Activated T-helper 9 cell treated with anti-CD3 and anti-CD28 coated beads, Interleukin-2, amount 50 U/mL, for 16 hours (primary cell): ENCODE measurements around the gene MDFIC2.
"Not testable (repeated sequence)": the region's sequence is repeated elsewhere in the genome, so short reads cannot be mapped to it uniquely, and the experiment has no call there.

Source experiments
- DNase-seq: peaks from one replicate; pipeline ENCODE4 v3.0.0-alpha.2; 2020; ENCODE audit warnings: low read depth

The MDFIC2 gene

DNA sequence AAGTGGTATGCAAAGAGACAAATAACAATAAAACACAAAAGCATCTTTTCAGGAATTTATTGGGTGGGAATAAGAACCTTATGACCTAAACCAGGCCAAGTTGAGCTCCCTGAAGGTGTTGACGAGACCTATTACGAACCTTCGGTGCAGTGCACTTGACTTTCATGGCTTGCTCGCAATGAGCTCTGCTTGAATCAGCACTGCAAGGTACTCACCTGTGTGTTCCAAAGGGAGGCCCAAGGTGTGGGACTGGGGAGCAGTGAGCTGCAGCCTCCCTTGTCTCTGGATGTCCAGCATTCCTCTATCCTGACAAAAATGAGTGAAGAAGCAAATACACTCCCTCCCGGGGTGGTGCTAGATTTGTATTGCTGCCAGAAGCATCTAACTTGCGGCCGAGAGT is at the start of gene MDFIC2:
Gene MDFIC2 (minus strand): TSS at position 303 of the 400 bp plus-strand sequence. CDS start 665 bp downstream, outside the sequence.
- no peak for DNase-seq

DNA sequence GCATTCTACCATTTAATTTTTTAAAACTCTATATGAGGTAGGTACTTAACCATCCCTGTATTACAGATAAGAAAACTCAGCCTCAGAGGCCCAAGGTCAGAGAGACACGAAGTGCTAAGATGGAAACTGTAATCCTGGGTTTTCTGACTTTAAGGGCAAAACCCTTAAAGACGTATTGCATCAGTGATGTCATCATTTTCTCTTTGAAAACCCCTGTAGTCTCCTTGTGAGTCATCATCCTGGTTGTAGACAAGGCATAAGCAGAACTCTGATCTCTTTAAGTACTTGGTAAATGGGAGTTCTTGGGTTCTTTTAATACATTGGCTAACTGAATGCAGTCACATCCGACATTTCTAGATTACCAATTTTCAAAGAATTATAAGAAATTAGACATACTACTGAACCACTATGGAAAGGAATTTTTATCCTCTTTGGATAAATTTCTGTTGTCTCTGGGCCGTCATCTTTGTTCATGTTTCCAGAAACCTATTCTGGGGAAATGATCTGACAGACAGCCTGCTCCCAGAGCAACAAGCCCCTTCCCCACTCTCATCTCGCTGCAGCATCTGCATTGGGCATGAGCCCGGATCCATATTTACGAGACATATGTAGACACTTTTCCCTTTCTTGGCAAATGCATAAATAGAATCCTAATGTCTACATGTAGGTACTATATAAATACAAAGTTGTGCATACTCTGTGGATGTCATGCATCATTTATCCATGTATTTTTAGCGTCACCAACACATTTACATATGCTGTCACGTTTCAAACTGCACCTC is 48.7 kb upstream of the MDFIC2 start:
- DNase-seq = no peak

DNA sequence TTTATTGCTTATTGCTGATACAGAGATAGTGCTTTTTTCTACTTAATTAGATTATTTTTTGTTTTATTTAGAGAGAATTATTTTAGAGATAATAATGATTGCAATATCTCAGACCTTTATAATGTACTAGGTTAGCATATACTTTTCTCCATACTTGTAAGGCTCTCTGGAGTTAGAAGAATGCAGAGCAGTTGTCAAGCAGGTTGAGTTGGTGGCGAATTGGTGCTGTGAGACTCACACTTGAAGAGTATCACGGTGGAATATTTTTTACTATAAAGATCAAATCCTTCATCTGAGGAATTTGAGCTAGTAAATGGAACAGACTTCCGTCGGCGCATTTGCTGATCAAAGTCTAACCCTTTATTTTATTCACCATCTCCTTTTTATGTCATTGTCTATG is 47.3 kb upstream of the MDFIC2 start:
- no peak for DNase-seq

DNA sequence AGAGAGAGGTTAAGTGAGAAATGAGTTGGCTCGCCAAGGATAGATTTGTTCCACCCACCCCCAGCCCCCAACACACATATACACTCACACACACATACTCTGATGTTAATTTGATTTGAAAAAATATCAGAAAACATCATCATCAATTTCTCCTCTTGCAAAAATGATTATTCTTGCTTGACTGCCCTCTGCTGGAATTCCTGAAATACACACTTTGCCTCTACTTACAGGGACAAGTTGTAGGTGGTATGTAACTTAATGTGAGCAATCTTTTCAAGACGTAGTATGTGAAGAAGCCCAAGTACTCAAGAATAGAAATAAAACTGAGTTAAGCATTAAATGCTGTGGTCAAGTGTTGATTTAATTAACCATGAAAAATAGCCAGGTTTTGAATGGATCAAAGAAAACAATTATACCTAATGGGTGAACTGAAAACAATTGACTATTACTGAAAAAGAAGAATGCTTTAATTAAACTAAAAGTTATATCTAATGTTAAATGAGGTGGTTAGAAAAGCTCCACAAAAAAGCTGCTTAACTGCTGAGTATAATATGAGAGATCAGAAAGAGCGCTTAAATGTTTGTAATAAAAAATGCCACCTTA is 46.6 kb upstream of the MDFIC2 start:
- no peak for DNase-seq

DNA sequence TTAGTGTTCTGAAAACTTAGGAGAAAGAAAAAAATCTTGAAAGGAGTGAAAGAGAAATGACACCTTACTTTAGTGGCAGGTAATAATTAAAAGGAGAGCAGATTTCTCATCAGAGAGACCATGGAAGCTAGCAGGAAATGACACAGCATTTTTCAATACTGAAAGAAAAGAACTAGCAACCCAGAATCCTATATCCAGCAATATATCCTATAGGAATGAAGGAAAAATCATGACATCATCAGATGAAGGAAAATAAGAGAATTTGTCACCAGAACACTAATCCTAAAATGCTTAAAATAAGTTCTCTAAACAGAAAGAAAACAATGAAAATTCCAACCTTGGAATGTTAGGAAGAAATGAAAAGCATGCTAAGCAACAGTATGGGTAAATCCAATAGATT is 39.8 kb upstream of the MDFIC2 start:
- DNase-seq = no peak

DNA sequence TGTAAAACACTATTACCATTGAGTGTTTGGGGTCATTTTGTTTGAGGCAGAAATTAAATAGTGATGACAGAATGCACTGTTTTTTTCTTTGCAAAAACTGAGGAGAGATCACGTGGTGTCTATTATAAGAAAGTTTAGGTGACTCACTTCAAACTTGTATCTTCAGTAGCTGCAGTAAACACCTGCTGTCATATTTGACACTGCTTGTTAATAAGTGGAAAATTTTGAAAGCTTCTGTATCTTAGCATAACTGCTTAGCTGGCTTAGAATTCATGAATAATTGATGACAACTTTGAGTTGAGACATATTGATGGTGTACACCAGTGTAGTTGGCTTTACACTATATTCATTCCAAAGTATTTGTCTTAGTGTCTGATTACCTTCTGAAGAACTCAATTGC is 29.7 kb upstream of the MDFIC2 start:
- no peak for DNase-seq

DNA sequence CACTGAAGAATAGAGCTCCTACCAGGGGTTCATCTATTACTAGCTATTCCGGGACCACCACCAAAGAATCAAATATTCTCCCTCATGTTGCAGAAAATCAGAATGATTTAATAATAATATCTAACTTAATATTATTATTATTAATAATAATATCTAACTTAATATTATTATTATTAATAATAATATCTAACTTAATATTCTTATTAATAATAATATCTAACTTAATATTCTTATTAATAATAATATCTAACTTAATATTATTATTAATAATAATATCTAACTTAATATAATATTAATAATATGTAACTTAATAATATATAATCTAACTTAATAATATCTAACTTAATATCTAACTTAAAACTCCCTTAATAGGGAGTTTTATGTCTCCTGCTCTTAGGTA is 24.4 kb upstream of the MDFIC2 start:
- not testable (repeated sequence) for DNase-seq

DNA sequence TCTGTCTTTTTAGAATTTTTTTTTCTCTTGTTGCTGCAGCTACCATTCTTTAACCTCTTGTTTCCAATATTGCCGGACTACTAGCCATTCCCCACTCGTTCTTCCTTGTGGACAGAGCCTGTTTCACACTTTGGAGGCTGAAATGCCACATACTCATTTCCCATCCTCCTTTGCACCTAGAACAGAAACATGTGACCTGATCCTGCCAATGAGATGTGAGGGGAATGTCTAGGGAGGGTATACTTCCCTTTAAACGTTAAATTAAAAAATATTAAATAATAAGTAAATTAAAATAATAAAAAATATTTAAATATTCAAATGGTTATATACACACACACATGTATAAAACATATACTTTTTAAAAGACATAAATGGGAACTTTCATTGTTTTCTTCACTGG is 20.6 kb upstream of the MDFIC2 start:
- no peak for DNase-seq

DNA sequence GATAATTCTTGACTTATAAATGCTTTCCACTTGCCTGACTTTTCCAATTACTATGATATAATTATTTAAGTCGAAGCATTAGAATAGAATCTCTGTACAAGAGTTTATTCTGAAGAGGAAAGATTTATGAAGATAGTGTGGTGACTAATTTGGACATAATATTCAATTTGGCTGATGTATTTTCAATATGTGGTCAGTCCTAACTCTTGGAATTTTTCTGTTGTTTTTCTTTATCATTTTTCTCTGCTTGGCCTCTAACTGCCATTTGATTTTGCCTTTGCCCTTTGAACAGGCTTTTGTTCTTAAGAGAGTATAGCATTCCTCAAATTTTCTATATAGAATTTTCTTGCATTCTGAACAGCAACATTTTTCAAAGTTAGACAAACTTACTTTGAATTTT is 2.6 kb upstream of the MDFIC2 start:
- no peak for DNase-seq

DNA sequence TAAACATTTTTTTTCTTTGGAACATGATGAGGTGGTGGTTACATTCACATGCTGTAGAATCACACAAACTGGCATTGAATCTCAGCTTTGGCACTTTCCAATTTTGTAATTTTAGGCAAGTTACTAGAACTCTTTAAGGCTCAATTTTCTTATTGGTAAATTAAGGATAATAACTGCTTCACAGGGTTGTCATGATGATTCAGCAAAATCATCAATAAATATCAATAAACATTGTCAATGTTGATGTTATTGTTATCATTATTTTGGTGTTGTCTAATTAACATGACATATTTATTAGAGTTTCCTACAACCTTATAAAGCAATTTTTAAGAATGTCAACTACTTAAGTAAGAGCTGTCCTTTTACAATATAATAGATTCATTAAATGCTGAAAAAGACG is 1.6 kb downstream of the MDFIC2 start:
- no peak for DNase-seq

DNA sequence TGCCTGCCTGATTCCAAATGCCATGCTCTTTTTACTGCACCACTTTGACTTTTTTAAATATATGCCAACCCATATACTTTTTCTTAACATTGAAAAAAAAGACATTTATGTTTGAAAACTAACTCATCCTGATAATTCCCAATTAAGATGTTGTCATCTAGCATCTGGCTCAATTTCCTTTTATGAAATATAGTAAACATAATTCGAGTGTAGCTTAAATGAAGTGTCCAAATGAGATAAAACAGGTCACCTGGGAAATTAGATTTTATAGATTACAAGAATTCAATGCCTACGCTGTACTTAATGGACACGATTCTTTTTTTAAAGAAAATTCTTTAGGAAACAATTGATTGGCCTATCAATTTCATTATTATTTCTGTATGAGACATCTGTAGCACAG is 2.8 kb downstream of the MDFIC2 start:
- DNase-seq = no peak

DNA sequence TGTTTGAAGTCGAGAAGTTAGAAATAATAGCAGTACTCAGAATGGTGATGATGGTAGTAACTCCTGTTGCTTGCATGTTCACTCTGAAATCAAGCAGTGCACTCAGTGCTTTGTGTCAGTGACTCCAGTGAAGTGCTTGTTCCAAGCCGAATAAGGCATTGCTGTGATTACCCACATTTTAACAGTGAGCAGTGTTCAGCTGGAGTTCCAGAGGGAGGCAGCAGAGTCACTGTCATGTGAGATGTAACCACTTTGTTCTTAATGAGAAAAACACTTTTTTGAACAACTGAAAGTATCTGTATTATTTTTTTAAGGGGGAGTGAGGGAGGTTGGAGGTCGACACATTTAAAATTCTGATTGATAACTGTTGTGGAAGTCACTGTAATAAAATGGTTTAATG is 3.7 kb downstream of the MDFIC2 start:
- DNase-seq = no peak

DNA sequence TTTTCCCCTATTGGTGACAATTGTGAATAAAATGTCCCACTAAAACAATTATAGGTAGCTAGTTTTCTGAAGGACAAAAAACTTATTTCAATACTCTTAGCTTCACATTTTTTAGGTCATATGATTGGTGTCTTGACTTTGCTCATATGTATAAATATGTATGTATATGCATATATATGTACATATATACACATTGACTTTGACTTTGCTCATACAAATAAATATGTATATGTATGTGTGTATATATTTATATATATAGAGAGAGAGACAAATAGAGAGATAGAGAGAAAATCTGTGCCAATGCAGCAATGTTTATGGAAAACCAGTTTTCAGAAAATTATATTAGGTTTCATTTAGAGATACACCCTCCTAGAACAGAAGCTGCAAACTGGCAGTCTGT is 5.7 kb downstream of the MDFIC2 start:
- DNase-seq = no peak

DNA sequence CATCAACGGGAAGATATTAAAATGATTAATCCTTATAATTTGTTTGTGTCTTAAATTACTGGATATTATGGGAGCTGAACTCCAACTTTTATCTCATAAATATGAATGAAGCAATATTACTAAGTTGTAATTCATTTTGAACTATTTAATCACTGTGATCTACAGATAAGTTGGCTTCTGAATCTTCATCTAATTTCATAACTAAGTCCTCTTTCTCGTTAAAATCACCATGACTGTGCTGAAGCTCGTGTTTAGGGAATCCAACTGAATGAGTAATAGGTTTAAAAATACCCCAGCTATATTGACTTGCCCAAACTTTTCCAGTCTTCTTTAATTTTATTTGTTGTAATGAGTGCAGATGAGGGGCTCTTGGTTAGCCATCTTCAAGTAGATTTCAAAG is 14.1 kb downstream of the MDFIC2 start:
- DNase-seq = no peak

DNA sequence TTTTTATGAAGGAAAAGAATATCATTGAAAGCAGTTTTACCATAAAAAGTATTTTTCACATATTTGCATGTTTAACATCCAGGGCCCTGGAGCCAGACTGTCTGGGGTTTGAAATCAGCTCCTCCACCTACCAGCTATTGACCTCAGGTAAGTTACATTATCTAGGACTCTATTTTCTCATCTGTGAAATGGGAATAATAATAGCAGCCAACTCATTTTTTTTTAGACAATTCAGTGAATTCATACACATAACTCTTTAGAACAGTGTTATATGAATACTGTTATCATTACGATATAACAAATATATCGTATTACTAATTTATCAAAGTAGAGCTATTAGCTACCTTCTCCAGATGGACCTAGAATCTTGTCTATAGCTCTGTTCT is 21.3 kb downstream of the MDFIC2 start:
- DNase-seq = no peak

DNA sequence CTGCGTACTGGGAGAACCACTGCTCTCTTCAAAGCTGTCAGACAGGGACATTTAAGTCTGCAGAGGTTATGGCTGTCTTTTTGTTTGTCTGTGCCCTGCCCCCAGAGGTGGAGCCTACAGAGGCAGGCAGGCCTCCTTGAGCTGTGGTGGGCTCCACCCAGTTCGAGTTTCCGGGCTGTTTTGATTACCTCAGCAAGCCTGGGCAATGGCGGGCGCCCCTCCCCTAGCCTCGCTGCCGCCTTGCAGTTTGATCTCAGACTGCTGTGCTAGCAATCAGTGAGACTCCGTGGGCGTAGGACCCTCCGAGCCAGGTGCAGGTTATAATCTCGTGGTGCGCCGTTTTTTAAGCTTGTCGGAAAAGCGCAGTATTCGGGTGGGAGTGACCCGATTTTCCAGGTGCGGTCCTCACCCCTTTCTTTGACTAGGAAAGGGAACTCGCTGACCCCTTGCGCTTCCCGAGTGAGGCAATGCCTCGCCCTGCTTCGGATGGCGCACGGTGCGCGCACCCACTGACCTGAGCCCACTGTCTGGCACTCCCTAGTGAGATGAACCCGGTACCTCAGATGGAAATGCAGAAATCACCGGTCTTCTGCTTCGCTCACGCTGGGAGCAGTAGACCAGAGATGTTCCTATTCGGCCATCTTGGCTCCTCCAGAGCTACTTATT is 21.9 kb downstream of the MDFIC2 start:
- DNase-seq = not testable (repeated sequence)

DNA sequence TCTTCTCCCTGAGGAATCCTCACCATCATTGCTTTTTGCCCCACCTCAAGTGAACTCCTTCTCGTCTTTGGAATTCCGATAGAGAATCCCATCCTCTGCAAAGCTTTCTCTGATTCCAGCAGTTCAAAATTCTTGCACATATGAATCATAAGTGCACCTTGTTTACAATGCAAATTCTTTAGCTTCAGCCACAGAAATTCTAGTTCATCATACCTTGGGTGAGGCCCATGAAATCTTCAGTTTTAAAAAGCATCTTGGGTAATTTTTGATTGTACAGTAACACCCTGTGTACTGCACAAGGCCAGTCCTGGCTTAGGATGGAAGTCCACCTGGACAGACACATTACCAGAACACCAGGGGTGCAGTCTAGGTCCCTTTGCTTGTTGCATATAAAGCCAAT is 30.8 kb downstream of the MDFIC2 start:
- DNase-seq = no peak

DNA sequence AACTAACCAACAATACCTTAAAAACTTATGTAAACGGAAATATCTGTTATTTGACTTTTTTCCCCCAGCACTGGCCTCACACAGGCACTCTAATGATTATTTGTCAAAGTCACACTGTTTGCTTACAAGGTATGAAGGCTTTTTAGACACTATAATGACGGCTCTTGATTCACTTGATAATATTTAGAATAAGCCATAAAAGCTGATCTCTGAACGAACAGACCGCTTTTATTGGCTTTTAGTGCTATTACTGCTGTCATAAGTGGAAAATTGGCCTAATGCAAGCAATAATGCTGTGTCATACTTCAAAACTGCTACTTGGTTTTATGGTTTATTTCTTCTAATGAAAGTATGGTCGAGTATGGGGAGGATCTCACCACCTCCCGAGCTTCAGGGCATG is 35.1 kb downstream of the MDFIC2 start:
- DNase-seq = no peak

DNA sequence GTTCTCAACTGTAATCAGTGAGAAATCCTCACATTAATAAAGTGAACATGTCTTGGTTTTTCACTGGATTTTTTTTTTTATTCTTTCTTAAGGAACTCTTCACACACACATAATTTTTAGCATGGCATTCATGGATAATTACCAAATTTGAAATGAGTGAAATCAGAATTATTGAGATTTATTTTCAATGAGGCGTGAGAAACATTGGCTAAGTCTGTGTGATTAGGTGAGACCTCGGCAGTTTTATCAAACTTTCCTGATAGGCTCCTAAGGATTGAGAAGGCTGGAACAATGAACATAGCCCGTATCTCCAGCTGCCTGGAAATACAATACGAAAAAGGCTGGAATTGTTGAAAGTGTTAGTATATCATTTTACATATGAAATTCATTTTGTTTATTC is 35.5 kb downstream of the MDFIC2 start:
- DNase-seq = no peak

DNA sequence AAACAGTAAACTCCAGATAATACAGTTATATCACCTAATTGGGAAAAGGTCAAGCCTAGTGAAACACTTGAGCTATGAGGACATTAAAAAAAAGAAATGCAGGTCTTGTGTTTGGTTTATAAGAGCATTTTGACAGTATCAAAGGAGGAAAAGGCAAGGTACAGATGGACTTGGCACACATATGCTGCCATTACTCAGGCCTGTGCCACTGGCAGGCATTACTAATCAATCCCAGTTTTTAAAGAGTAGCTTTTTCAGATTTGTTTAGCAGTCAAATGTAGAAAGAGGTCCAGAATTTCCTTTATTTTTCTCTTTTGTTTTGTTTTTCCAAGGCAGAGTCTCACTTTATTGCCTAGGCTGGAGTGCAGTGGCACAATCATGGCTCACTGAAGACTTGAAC is 38.9 kb downstream of the MDFIC2 start:
- no peak for DNase-seq

DNA sequence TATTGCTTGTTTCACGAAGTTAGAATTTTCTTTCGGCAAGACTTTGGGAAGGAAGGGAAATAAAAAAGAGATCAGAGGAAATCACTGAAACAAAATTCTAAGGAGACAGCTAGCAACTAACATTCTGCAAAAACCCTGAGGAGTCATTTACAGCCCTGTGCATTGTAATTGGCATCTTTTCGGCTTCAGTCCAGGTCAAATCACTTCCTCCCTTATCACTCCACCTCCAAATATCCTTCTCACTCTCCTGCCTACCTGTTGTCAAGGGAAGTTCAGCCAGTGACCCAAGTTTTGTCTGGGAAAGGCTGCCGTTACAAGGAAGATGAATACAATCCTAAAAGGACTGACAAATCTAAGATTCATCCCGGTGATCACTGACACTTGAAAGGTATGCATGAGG is 39.6 kb downstream of the MDFIC2 start:
- no peak for DNase-seq

DNA sequence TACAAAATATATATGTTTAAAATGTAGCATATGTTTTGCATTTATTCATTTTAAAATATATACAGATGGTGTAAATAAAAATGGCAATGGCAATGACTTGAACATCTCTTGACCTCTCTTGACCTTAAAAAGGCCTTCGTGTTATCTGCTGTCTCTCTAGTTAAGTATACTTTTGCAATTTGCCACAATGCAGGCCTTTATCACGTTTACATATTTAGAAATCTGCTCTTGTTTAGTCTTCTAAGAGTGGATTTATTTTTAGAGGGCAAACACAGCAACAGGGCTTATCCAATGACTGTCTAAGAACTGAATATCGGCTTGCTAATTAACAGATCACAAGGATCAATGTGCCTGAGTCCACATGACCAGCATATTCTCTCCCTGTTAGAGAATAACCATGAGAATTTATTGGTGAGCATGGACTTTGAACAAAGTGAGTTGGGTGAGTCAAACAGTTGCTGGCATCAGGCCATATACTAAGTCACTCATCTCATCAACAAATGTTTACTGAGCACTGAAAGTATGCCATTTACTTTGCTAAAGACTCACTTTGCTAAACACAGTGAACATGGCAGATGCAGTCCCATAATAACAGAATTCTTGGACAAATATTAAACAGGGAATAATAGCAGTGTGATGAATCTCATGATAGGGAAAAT is 48.2 kb downstream of the MDFIC2 start:
- no peak for DNase-seq

DNA sequence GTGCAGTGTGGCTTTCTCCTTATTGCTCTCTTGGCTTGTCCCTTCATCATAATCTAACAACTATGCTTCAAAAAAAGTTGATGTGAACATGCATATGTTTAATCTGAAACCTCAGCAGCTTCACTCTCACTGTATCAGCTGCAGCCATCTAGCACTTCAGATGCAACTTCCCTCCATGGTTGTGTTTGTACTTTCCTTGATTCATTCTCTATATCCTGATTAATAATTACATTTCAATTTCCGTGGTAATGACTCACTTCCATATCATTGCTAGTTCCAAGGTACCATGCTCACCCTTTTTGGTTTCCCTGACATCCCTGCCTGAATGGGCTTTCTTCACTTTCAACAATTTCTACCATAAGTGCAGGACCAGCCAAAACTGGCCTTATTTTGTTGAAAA is 51.2 kb downstream of the MDFIC2 start:
- DNase-seq = no peak
